Stomach smooth muscle (tissue), 2 donors: ENCODE measurements around the gene RCBTB1.
"Not testable (repeated sequence)": the region's sequence is repeated elsewhere in the genome, so short reads cannot be mapped to it uniquely, and the experiment has no call there.

Experiments
- H3K27ac ChIP-seq: one replicate; pipeline ENCODE4 v1.7.0; 2013; ENCODE audit warnings: mild to moderate bottlenecking, low read length, inconsistent platforms
- H3K27me3 ChIP-seq, 2 donors: one replicate each; pipeline ENCODE4 v1.7.0; 2013; ENCODE audit warnings: low read length in 2 of 2; ENCODE audit not compliant: insufficient read depth in 2 of 2, control insufficient read depth in 1 of 2
- H3K36me3 ChIP-seq, 2 donors: one replicate each; pipeline ENCODE4 v1.7.0; 2013; ENCODE audit warnings: low read length in 2 of 2; ENCODE audit not compliant: control insufficient read depth in 2 of 2, insufficient read depth in 2 of 2
- H3K4me1 ChIP-seq: one replicate; pipeline ENCODE4 v1.7.0; 2013; ENCODE audit warnings: low read length; ENCODE audit not compliant: control insufficient read depth, insufficient read depth
- H3K4me3 ChIP-seq, 2 donors: one replicate each; pipeline ENCODE4 v1.7.0; 2013; ENCODE audit warnings: low read length in 2 of 2
- H3K9ac ChIP-seq, 2 donors: one replicate each; pipeline ENCODE4 v1.7.0; 2013; ENCODE audit warnings: low read length in 2 of 2, mild to moderate bottlenecking in 1 of 2
- H3K9me3 ChIP-seq, 2 donors: one replicate each; pipeline ENCODE4 v1.7.0; 2013; ENCODE audit warnings: low read length in 2 of 2; ENCODE audit not compliant: control insufficient read depth in 2 of 2
- donor health status: healthy.
- donor health status: Pancreatic carcinoma.

The RCBTB1 gene

GRCh38 chr13:49579501-49579900 is 5.9 kb downstream of the RCBTB1 start:
- Histone ChIP-seq H3K4me1 (peaks cover under 1% of the 10 kb centered on the region), H3K4me3 (no peak overlapping the region), H3K9me3 (no peaks in the 10 kb centered on the region), H3K27ac (no peak overlapping the region), H3K27me3 (no peaks in the 10 kb centered on the region), H3K36me3 (peaks cover 5% of the 10 kb centered on the region in 2 donors), H3K9ac (no peak overlapping the region)

- Histone ChIP-seq H3K9ac (no peak overlapping the region), H3K27me3 (no peaks in the 10 kb centered on the region), H3K4me3 (no peak overlapping the region), H3K36me3 (peaks cover 0 to 5% of the 10 kb centered on the region in 2 donors), H3K27ac (no peak overlapping the region), H3K4me1 (no peaks in the 10 kb centered on the region), H3K9me3 (no peaks in the 10 kb centered on the region)
Observed at GRCh38 chr13:49571299-49572240, 13.8 kb downstream of the RCBTB1 start.

DNA sequence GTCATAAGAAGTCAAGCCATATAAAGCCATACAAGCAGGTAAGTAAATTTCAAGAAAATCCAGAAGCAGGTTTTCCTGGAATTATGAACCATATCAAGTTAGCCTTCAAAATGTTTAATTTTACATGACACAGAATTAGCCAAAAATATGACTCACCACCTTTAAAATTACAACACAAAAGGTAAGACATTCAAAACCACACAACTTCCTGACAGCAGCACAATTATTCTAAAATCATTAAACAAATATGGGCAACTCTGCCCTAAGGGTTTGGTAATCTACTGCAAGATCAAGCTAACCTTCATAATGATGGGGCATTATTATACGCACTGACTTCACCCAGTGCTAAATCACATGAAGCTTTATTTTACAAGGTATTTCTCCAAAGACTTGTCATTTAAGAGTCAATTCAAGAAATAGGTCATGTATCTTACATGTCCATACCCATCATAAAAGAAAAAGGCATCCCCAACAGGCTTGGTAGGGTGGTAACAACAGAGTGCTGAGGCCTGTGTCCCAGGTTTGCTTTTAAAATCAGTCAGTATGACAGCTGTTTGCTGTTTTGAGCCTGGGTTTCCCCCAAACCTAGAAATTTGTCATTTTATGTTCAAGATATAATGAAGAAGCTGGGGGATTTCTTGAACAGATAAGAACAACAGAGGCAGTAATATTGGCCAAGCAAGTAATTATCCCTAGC is 15.2 kb downstream of the RCBTB1 start:
- Histone ChIP-seq H3K27me3 (no peaks in the 10 kb centered on the region), H3K9ac (no peak overlapping the region), H3K27ac (no peak overlapping the region), H3K9me3 (no peaks in the 10 kb centered on the region), H3K4me3 (no peak overlapping the region), H3K36me3 (peaks cover 3 to 8% of the 10 kb centered on the region in 2 donors), H3K4me1 (no peaks in the 10 kb centered on the region)

DNA sequence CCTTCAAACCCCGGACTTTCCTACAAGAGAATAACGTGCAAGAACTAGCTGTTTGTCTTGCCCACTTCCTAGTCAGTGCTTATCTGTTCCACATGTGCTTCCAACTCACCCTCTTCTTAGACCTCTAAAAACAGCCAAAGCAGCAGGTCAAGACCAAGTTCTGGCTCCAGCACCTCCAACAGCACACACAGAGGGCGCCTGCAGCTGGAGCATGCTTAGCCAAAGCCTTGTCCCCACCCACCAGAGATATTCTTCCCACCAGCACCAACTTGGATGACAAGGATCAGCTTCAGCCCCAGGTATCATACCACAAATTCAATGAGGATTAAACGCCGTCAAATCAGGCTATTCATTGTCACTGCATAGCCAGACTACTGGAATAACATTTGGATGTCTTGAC is 17.9 kb downstream of the RCBTB1 start:
- no peaks in the 10 kb centered on the region for H3K4me1 ChIP-seq
- H3K9me3 ChIP-seq: no peaks in the 10 kb centered on the region
- no peak overlapping the region for H3K27ac ChIP-seq
- no peak overlapping the region for H3K4me3 ChIP-seq
- H3K36me3 ChIP-seq: peaks cover 8% of the 10 kb centered on the region in 2 donors
- no peak overlapping the region for H3K9ac ChIP-seq
- no peaks in the 10 kb centered on the region for H3K27me3 ChIP-seq

- Histone ChIP-seq H3K27me3 (no peaks in the 10 kb centered on the region), H3K4me3 (no peak overlapping the region), H3K4me1 (no peaks in the 10 kb centered on the region), H3K27ac (no peak overlapping the region), H3K9me3 (no peaks in the 10 kb centered on the region), H3K36me3 (peaks cover 8% of the 10 kb centered on the region in 2 donors), H3K9ac (no peak overlapping the region)
Observed at GRCh38 chr13:49566461-49566860, 18.9 kb downstream of the RCBTB1 start.

DNA sequence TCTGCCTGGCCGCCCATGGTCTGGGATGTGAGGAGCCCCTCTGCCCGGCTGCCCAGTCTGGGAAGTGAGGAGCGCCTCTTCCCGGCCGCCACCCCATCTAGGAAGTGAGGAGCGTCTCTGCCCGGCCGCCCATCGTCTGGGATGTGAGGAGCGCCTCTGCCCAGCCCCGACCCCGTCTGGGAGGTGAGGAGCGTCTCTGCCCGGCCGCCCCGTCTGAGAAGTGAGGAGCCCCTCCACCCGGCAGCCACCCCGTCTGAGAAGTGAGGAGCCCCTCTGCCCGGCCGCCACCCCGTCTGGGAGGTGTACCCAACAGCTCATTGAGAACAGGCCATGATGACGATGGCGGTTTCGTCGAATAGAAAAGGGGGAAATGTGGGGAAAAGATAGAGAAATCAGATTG is 19.9 kb downstream of the RCBTB1 start:
- H3K36me3 ChIP-seq: peaks cover 8 to 13% of the 10 kb centered on the region in 2 donors
- not testable (repeated sequence) for H3K4me3 ChIP-seq, H3K9me3 ChIP-seq, H3K27ac ChIP-seq, H3K27me3 ChIP-seq, H3K9ac ChIP-seq, H3K4me1 ChIP-seq

DNA sequence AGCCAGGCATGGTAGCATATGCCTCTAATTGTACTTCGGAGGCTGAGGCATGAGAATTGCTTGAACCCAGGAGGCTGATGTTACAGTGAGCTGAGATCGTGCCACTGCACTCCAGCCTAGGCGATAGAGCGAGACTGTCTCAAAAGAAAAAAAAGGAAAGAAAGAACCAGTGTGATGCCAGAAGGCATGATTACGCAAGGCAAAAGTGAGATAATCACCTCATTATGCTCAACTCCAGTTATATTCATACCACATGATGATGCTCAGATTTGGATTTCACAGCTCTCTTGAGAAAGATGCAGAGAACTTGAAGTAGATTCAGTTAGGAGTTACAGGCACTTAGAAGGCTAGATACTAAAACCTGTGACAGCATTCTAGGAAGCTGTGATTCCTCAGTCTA is 21.8 kb downstream of the RCBTB1 start:
- no peak overlapping the region for H3K4me3 ChIP-seq
- H3K4me1 ChIP-seq: no peaks in the 10 kb centered on the region
- no peaks in the 10 kb centered on the region for H3K27me3 ChIP-seq
- H3K27ac ChIP-seq: no peak overlapping the region
- no peak overlapping the region for H3K9ac ChIP-seq
- H3K9me3 ChIP-seq: no peaks in the 10 kb centered on the region
- H3K36me3 ChIP-seq: peaks cover 12 to 15% of the 10 kb centered on the region in 2 donors

DNA sequence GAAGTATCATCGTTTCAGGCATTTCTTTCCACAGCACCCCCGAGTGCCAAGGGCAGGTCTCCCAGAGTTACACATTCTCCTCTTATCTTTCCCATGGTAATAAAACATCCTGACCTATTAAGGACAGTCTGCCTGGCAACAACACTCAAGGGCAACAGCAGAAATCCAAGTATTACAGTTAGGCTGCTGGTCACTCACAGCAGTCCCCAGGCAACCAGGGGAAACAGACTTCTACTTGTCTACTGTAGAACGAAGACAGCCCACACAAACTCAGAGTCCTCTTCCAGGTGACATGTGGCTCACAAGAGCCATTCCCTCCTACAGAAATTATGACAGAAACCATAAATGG is 24.3 kb downstream of the RCBTB1 start:
- Histone ChIP-seq H3K36me3 (peaks cover 4 to 15% of the 10 kb centered on the region in 2 donors), H3K4me3 (no peak overlapping the region), H3K27ac (no peak overlapping the region)

GRCh38 chr13:49560270-49561061 is 24.9 kb downstream of the RCBTB1 start:
- Histone ChIP-seq H3K27ac (no peak overlapping the region), H3K9ac (no peak overlapping the region)

More for the DNA sequence above, 24.3 kb downstream of the RCBTB1 start:
- Histone ChIP-seq H3K27me3 (no peaks in the 10 kb centered on the region), H3K9ac (no peak overlapping the region), H3K4me1 (no peaks in the 10 kb centered on the region), H3K9me3 (no peaks in the 10 kb centered on the region)

GRCh38 chr13:49559006-49559405 is 26.4 kb downstream of the RCBTB1 start:
- peaks cover 4 to 15% of the 10 kb centered on the region in 2 donors for H3K36me3 ChIP-seq
- no peaks in the 10 kb centered on the region for H3K27me3 ChIP-seq
- H3K9ac ChIP-seq: no peak overlapping the region

More at GRCh38 chr13:49560270-49561061, 24.9 kb downstream of the RCBTB1 start:
- Histone ChIP-seq H3K9me3 (no peaks in the 10 kb centered on the region), H3K4me1 (no peaks in the 10 kb centered on the region), H3K27me3 (no peaks in the 10 kb centered on the region), H3K4me3 (no peak overlapping the region), H3K36me3 (peaks cover 4 to 15% of the 10 kb centered on the region in 2 donors)

More at GRCh38 chr13:49559006-49559405, 26.4 kb downstream of the RCBTB1 start:
- Histone ChIP-seq H3K4me3 (no peak overlapping the region), H3K27ac (no peak overlapping the region), H3K4me1 (no peaks in the 10 kb centered on the region), H3K9me3 (no peaks in the 10 kb centered on the region)
